ENCODE results near the gene CYP27C1.
"Not testable (repeated sequence)": the region's sequence is repeated elsewhere in the genome, so short reads cannot be mapped to it uniquely, and the experiment has no call there.

The CYP27C1 gene

GRCh38 chr2:127255146-127255545 lies 35.0 kb upstream of the CYP27C1 start:
- H3K4me3 ChIP-seq (ENCODE audit: low read length) = no peak overlapping the region
- DNase-seq (ENCODE audit: low read depth) = no peak
- TF ChIP-seq CTCF (IDR thresholded peaks at IDR 0.05; ENCODE audit: insufficient read depth, low read depth, low read length, missing control alignments) = no peak

- peak; percentile 43 for DNase-seq (ENCODE audit: low read depth)
- no peak for TF ChIP-seq CTCF (IDR thresholded peaks at IDR 0.05; ENCODE audit: insufficient read depth, low read depth, low read length, missing control alignments)
- no peak overlapping the region for H3K4me3 ChIP-seq (ENCODE audit: low read length)
Measured at GRCh38 chr2:127254386-127254981, 34.4 kb upstream of the CYP27C1 start.

GRCh38 chr2:127241184-127241583 lies 21.1 kb upstream of the CYP27C1 start:
- not testable (repeated sequence) for H3K4me3 ChIP-seq (ENCODE audit: low read length); DNase-seq (ENCODE audit: low read depth)

GRCh38 chr2:127239395-127239794 lies 19.3 kb upstream of the CYP27C1 start:
- H3K4me3 ChIP-seq (ENCODE audit: low read length) = no peak overlapping the region
- no peak for DNase-seq (ENCODE audit: low read depth)
- no peak for TF ChIP-seq CTCF (IDR thresholded peaks at IDR 0.05; ENCODE audit: insufficient read depth, low read depth, low read length, missing control alignments)

GRCh38 chr2:127237768-127238167 lies 17.7 kb upstream of the CYP27C1 start:
- DNase-seq (ENCODE audit: low read depth); H3K4me3 ChIP-seq (ENCODE audit: low read length): not testable (repeated sequence)

GRCh38 chr2:127235082-127235702 lies 15.1 kb upstream of the CYP27C1 start:
- DNase-seq (ENCODE audit: low read depth) = no peak
- no peak overlapping the region for H3K4me3 ChIP-seq (ENCODE audit: low read length)
- TF ChIP-seq CTCF (IDR thresholded peaks at IDR 0.05; ENCODE audit: insufficient read depth, low read depth, low read length, missing control alignments) = no peak

- TF ChIP-seq CTCF (IDR thresholded peaks at IDR 0.05; ENCODE audit: insufficient read depth, low read depth, low read length, missing control alignments) = no peak
- H3K4me3 ChIP-seq (ENCODE audit: low read length) = no peak overlapping the region
- DNase-seq (ENCODE audit: low read depth) = no peak
Measured at GRCh38 chr2:127233710-127234109, 13.6 kb upstream of the CYP27C1 start.

- no peak for DNase-seq (ENCODE audit: low read depth)
- no peak for TF ChIP-seq CTCF (IDR thresholded peaks at IDR 0.05; ENCODE audit: insufficient read depth, low read depth, low read length, missing control alignments)
Measured at GRCh38 chr2:127231130-127231865, 11.2 kb upstream of the CYP27C1 start.

More at GRCh38 chr2:127231130-127231865, 11.2 kb upstream of the CYP27C1 start:
- H3K4me3 ChIP-seq (ENCODE audit: low read length) = no peak overlapping the region

All from epithelial cell of esophagus (primary cell).